Measurements from ENCODE around the gene NR6A1. TPM values are rescaled to one million over a fixed set of nuclear protein-coding genes. Genes with fewer than 3 reads are reported as not detected.
A peak's percentile ranks its signal among the peaks of the same experiment; 100 is the strongest.
"Not testable (repeated sequence)": the region's sequence is repeated elsewhere in the genome, so short reads cannot be mapped to it uniquely, and the experiment has no call there.

Gene NR6A1
- total and polyA plus RNA-seq, 9 donors: 0.29 to 1.7 (median 1.00) TPM

DNA sequence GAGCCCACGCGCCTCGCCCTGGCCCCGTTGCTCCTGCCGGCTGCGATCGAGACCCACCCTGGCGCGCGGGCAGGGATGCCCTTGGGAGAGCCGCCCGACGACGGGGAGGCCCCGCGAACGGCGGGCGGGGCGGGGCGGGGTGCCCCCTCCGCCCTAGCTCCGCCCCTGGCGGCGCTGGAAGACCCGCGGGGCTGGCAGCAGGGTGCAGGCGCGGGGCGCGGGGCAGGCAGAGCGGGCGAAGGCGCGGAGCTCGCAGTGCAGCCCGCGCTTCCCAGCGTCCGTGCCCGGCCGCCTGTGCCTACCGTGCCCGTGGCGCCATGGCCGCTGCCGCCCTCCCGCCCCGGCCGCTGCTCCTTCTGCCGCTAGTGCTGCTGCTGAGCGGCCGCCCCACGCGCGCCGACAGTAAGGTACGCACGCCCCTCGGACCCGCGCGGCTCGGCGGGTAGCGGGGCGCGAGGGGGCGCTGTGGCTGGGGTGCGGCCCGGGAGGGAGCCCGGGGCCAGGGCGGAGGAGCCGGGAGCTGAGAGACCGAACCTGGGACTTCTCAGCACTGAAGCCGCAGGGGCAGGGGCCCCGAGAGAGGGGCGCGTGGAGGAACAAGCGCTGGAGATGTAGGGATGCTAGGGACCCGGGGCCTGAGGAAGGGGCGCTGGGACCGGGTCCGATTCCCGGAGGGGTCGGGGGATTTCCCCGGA is 6.0 kb upstream of the NR6A1 start, which contains the start of gene OLFML2A:
TSS of gene OLFML2A (plus strand) at position 180 of the 695 bp plus-strand sequence. CDS start at position 318, 138 bp downstream.
- peaks cover 13% of the 10 kb centered on the region for H3K4me1 ChIP-seq (ENCODE audit: insufficient read depth)

DNA sequence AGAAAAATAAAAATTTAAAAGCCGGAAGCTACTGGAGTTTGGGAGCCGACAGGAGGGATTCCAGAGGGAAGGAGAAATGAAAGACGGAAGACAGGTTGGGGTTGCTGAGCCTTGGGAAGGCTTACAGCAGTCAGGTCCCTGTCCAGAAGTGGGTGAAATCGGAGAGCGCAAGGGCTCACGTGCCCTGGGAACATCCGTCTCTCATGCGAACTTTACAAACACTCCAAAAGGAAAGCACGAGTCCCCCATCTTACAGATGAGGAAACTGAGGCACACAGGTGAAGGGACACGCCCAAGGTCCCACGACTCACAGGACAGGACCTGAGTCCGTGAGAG is 5.5 kb upstream of the NR6A1 start:
- TF ChIP-seq POLR2A (IDR thresholded peaks at IDR 0.05) (no peak), EP300 (IDR thresholded peaks at IDR 0.05) (no peak)
- TF ChIP-seq, protein P1, sequence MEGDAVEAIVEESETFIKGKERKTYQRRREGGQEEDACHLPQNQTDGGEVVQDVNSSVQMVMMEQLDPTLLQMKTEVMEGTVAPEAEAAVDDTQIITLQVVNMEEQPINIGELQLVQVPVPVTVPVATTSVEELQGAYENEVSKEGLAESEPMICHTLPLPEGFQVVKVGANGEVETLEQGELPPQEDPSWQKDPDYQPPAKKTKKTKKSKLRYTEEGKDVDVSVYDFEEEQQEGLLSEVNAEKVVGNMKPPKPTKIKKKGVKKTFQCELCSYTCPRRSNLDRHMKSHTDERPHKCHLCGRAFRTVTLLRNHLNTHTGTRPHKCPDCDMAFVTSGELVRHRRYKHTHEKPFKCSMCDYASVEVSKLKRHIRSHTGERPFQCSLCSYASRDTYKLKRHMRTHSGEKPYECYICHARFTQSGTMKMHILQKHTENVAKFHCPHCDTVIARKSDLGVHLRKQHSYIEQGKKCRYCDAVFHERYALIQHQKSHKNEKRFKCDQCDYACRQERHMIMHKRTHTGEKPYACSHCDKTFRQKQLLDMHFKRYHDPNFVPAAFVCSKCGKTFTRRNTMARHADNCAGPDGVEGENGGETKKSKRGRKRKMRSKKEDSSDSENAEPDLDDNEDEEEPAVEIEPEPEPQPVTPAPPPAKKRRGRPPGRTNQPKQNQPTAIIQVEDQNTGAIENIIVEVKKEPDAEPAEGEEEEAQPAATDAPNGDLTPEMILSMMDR (IDR thresholded peaks at IDR 0.05): no peak
- H3K4me1 ChIP-seq (ENCODE audit: insufficient read depth): peaks cover 11% of the 10 kb centered on the region
- intact Hi-C loops (cut with DNase I): loop anchor here in 1 of 4 donors (1.0 to 10.0 kb wide), 2 partner anchors 77 to 368 kb away; partner anchors contain the start of genes SCAI and WDR38
- no peaks in the 10 kb centered on the region for H3K9me3 ChIP-seq
- DNase-seq: peak in 1 of 5 donors; percentile 19
- peak overlapping the region in 1 of 2 donors; percentile 80 for H3K27ac ChIP-seq
- H3K4me3 ChIP-seq: peak overlapping the region; percentile 65
- 4 to 6% (median 4%) methylated on average over 12 of the region's 12 CpGs for WGBS, 3 donors
- H3K27me3 ChIP-seq: no peaks in the 10 kb centered on the region
- no peaks in the 10 kb centered on the region for H3K36me3 ChIP-seq

More for the DNA sequence above, 6.0 kb upstream of the NR6A1 start, which contains the start of gene OLFML2A:
- TF ChIP-seq POLR2A (IDR thresholded peaks at IDR 0.05) (no peak), EP300 (IDR thresholded peaks at IDR 0.05) (no peak)
- TF ChIP-seq, protein P1 (IDR thresholded peaks at IDR 0.05): peak in 2 of 3 donors; percentile 24 to 54
- Histone ChIP-seq H3K36me3 (no peaks in the 10 kb centered on the region), H3K4me3 (peak within 1 kb of the TSS; percentile 65), H3K27me3 (no peaks in the 10 kb centered on the region), H3K27ac (peak within 1 kb of the TSS; percentile 63 to 80), H3K9me3 (no peaks in the 10 kb centered on the region)
- intact Hi-C loops (cut with DNase I): loop anchor here in 1 of 4 donors (1.0 to 10.0 kb wide), 2 partner anchors 76 to 368 kb away; partner anchors contain the start of genes SCAI and WDR38
- WGBS, 3 donors: 1 to 2% (median 1%) methylated on average over 26 to 87 of the region's 87 CpGs
- peak in 3 of 5 donors; percentile 28 to 65 (median 57) for DNase-seq

DNA sequence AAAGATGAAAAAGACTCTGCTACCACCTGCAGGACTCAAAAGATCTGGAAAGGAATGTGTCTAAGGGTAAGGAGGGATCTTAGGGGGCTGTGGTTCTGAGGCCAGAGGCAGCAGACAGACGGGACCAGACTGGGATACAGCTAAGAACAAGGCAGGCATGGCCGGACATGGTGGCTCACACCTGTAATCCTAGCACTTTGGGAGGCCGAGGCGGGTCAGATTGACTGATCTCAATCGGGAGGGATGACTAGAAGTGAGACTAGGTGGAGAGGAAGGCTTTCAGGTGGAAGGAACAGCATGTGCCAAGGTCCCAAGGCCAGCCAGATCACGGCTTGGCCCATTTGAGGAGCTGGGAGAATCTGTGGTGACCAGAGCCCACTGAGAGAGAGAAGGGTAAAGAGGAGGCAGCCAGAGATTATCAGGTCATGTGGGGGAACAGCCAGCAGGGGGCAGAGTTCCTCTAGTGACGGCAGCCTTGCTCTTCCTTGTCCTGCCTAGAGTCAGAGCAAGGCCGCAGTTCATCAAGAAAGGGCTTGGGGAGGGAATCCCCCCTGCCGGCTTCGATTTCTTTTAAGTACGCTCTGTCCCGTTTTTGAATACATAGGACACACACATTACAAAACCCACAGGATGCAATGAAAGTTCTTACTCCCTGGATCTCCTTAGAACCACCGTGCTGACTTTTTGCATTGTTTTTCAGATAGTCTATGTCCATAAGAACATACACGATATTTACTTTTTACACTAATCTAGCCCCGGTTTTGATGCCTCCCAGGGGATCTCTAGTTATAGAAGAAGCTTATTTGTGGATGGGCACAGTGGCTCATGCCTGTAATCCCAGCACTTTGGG is 3.2 kb upstream of the NR6A1 start:
- no peaks in the 10 kb centered on the region for H3K36me3 ChIP-seq
- intact Hi-C loops (cut with DNase I): loop anchor here in 3 of 4 donors (1.0 to 10.0 kb wide), 5 partner anchors 78 to 603 kb away; partner anchors contain the start of genes SCAI (in 2 of the 3) and WDR38 (in 2 of the 3)
- TF ChIP-seq, protein P1 (IDR thresholded peaks at IDR 0.05): peak; percentile 64 to 82 (median 68)
- TF ChIP-seq POLR2A (IDR thresholded peaks at IDR 0.05): no peak
- no peak overlapping the region for H3K27ac ChIP-seq
- no peaks in the 10 kb centered on the region for H3K9me3 ChIP-seq
- 36 to 39% (median 36%) methylated on average over 15 of the region's 15 CpGs for WGBS, 3 donors
- peak; percentile 72 to 89 (median 87) for DNase-seq
- no peaks in the 10 kb centered on the region for H3K27me3 ChIP-seq
- peaks cover 3% of the 10 kb centered on the region for H3K4me1 ChIP-seq (ENCODE audit: insufficient read depth)
- H3K4me3 ChIP-seq: no peak overlapping the region

DNA sequence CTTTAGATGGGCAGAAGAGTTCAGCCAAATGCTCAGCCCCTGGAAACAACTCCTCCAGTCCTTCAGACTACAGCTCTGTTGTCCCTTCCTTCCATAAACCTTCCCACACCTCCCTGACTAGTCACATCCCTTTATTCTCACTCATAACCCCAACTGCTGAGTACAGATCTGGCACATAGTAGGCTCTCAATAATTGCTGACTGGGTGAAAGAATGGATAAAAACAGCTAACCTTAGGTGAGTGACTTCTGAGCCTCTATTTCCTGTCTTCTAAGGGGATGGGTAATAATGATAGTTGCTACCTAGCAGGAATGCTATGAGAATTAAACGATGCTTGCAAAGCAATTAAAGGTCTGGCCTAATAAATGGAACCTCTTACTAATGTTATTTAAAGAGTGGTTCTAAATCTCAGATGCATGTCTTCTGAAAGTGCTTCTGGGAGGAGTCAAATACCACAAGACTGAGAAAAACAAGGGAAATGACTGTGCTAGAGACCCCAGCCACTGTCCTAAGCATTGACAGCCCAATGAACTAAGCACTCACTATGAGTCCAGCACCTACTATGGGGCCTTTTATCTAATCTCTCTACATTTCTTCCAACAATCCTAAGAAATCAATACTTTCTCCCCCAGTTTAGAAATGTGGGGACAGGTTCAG is 2.5 kb upstream of the NR6A1 start:
- TF ChIP-seq POLR2A (IDR thresholded peaks at IDR 0.05) (no peak), EP300 (IDR thresholded peaks at IDR 0.05) (no peak)
- TF ChIP-seq, protein P1 (IDR thresholded peaks at IDR 0.05): no peak
- Histone ChIP-seq H3K4me3 (no peak overlapping the region), H3K27me3 (no peaks in the 10 kb centered on the region), H3K36me3 (no peaks in the 10 kb centered on the region), H3K4me1 (ENCODE audit: insufficient read depth) (peaks cover 2% of the 10 kb centered on the region), H3K27ac (no peak overlapping the region), H3K9me3 (no peaks in the 10 kb centered on the region)
- intact Hi-C loops (cut with DNase I): loop anchor here (1.0 to 10.0 kb wide), 5 partner anchors 79 to 604 kb away; partner anchors contain the start of genes WDR38 (in 3 of the 4) and SCAI (in 2 of the 4)
- DNase-seq: no peak
- 70 to 78% (median 76%) methylated on average over 1 of the region's 1 CpG for WGBS, 3 donors

DNA sequence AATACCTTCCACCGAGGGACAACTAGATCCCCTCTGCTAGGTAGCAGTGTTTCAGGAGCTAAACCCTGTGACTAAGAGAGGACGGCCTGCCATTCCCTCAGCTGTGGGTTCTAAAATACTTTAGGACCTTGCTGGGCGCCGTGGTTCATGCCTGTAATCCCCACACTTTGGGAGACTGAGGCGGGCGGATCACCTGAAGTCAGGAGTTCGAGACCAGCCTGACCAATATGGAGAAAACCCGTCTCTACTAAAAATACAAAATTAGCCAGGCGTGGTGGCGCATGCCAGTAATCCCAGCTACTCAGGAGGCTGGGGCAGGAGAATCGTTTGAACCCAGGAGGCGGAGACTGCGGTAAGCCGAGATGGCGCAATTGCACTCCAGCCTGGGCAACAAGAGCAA is 1.8 kb upstream of the NR6A1 start:
- not testable (repeated sequence) for H3K27me3 ChIP-seq; H3K36me3 ChIP-seq; H3K4me3 ChIP-seq; H3K27ac ChIP-seq; H3K4me1 ChIP-seq (ENCODE audit: insufficient read depth); DNase-seq; H3K9me3 ChIP-seq
- intact Hi-C loops (cut with DNase I): loop anchor here in 3 of 4 donors (1.0 to 10.0 kb wide), 5 partner anchors 80 to 604 kb away; partner anchors contain the start of genes SCAI (in 2 of the 3) and WDR38 (in 2 of the 3)
- WGBS, 3 donors: 88 to 89% (median 89%) methylated on average over 15 of the region's 15 CpGs

Measured in ovary (tissue), 9 donors.